DND-41 (cell line): Measurements from ENCODE around the gene CD8B.
"Not testable (repeated sequence)": the region's sequence is repeated elsewhere in the genome, so short reads cannot be mapped to it uniquely, and the experiment has no call there.

ENCODE experiments used
- ATAC-seq: fragments of 200-7000 bp; cut with Tn5 transposase; 3 replicates; pipeline ENCODE4 v1.9.1; 2021; ENCODE audit warnings: low read depth; ENCODE audit not compliant: insufficient read depth
- DNase-seq: peaks from one replicate; pipeline ENCODE4 v3.0.0-alpha.2; 2020
- H2AFZ ChIP-seq: 2 replicates; pipeline ENCODE4 v1.6.0; 2012; ENCODE audit warnings: low read depth, low read length
- H3K27ac ChIP-seq: 2 replicates; pipeline ENCODE4 v1.5.1; 2012; ENCODE audit warnings: low read length, inconsistent platforms
- H3K27me3 ChIP-seq: fragments of 200-600 bp; sonication (generic); 2 replicates; pipeline ENCODE4 v1.6.0; 2012; ENCODE audit warnings: low read length, mild to moderate bottlenecking, inconsistent platforms; ENCODE audit not compliant: insufficient read depth, poor library complexity
- H3K36me3 ChIP-seq: 2 replicates; pipeline ENCODE4 v1.5.1; 2012; ENCODE audit warnings: low read length, inconsistent platforms; ENCODE audit not compliant: insufficient read depth
- H3K4me1 ChIP-seq: 2 replicates; pipeline ENCODE4 v1.5.1; 2012; ENCODE audit warnings: mild to moderate bottlenecking, low read length; ENCODE audit not compliant: insufficient read depth
- H3K4me2 ChIP-seq: 2 replicates; pipeline ENCODE4 v1.6.0; 2012; ENCODE audit warnings: mild to moderate bottlenecking, moderate library complexity, low read length, inconsistent platforms; ENCODE audit not compliant: insufficient read depth
- H3K4me3 ChIP-seq, 2 experiments: fragments of 200-600 bp in 1 of 2; shearing (Covaris generic) in 1 of 2; 2 replicates each; pipeline ENCODE4 v1.5.1; 2012 to 2016; ENCODE audit warnings: inconsistent platforms in 2 of 2, low read length in 2 of 2, mild to moderate bottlenecking in 2 of 2, low read depth in 1 of 2, moderate library complexity in 1 of 2
- H3K79me2 ChIP-seq: 2 replicates; pipeline ENCODE4 v1.6.0; 2012; ENCODE audit warnings: low read length, inconsistent platforms; ENCODE audit not compliant: insufficient read depth
- H3K9ac ChIP-seq: 2 replicates; pipeline ENCODE4 v1.6.0; 2012; ENCODE audit warnings: low read depth, mild to moderate bottlenecking, inconsistent platforms, low read length, moderate library complexity
- H3K9me3 ChIP-seq: 2 replicates; pipeline ENCODE4 v1.5.1; 2012; ENCODE audit warnings: low read length, moderate library complexity, mild to moderate bottlenecking, inconsistent platforms; ENCODE audit not compliant: insufficient read depth, severe bottlenecking
- H4K20me1 ChIP-seq: 2 replicates; pipeline ENCODE4 v1.6.0; 2012; ENCODE audit warnings: low read length; ENCODE audit not compliant: insufficient read depth

The CD8B gene

DNA sequence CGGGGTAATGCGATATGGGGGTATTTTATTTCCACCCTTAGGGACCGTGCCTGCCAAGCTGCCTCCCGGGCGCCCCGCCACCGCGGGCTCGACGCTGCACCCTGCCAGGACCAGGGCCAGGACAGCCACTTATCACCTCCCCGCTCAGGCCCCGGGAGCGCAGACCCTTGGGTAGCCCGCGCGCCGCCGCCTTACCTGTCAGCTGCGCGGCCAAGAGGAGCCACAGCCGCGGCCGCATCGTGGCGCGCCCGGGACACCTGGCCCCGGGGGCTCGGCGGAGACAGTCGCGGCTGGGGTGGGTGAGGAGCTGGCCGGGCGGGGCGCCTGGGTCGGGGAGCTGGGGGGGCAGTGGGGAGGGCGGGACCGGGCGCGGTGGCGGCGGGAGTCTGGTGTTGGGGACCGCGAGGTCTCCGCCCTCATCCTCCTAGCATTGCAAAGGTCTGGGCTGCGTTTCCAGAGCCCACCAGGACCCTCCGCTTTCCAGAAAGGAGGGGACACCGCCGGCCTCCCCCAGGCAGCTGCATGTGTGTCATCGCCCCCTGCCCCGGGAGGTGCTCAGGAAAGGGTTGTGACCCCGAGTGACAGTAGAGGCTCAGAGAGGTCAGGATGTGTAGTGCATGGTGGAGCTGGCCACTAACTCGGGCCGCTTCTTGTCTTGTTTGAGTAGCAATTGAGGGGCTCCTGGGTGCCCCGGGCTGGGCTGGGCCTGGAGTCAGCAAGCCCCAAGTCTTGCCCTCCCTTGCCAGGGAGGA, at the start of gene CD8B:
CD8B (minus strand) TSS at position 259 of the 752 bp plus-strand sequence; CDS start at position 238, 21 bp downstream.
- H3K9ac ChIP-seq, ATAC-seq, H3K79me2 ChIP-seq, H3K27ac ChIP-seq, DNase-seq, H3K4me1 ChIP-seq, H4K20me1 ChIP-seq, H3K9me3 ChIP-seq, H3K36me3 ChIP-seq, H3K4me3 ChIP-seq, H3K27me3 ChIP-seq, H3K4me2 ChIP-seq, H2AFZ ChIP-seq: not testable (repeated sequence)

DNA sequence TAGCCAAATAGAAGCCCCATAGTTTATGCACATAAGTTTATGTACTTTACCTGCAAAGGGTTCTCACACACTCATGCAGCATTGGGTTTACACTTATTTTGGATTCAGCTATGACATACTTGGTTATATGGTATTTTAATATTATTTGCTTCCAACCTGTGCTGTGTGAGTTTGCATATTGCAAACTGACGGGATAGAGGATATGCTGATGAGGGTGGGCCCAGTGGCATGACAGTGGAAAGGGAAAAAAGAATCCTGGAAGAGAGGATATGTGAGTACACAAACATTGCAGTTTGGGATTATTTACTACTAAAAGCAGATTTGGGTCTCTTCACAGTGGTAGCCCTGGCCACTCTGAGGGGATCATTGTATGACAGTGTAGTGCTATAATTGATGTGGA, 44.2 kb upstream of the CD8B start:
- not testable (repeated sequence) for H3K4me1 ChIP-seq, H3K4me2 ChIP-seq, H3K9ac ChIP-seq, H3K27ac ChIP-seq, H2AFZ ChIP-seq, H4K20me1 ChIP-seq, ATAC-seq, H3K4me3 ChIP-seq, H3K9me3 ChIP-seq, H3K36me3 ChIP-seq, H3K27me3 ChIP-seq, DNase-seq, H3K79me2 ChIP-seq

DNA sequence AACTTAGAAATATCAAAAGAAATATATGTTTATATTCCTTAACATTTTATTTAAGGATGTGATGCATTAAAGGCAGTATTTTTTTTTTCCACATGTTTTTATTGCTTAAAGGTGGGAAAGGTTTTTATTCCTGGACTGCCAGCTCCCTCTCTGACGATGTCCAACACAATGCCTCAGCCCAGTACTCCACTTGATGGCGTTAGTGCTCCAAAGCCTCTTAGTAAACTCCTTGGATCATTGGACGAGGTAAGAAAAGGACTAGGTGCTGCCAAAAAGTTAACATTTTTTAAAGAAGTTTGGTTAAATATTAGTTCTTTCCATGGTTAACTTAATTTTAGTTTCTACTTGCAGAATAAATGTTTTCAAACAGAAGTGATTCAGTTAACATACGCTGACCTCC, 39.0 kb upstream of the CD8B start:
- not testable (repeated sequence) for DNase-seq, H3K27ac ChIP-seq, H3K79me2 ChIP-seq, H2AFZ ChIP-seq, H3K9ac ChIP-seq, H3K4me3 ChIP-seq, H4K20me1 ChIP-seq, ATAC-seq, H3K9me3 ChIP-seq, H3K27me3 ChIP-seq, H3K36me3 ChIP-seq, H3K4me2 ChIP-seq, H3K4me1 ChIP-seq

DNA sequence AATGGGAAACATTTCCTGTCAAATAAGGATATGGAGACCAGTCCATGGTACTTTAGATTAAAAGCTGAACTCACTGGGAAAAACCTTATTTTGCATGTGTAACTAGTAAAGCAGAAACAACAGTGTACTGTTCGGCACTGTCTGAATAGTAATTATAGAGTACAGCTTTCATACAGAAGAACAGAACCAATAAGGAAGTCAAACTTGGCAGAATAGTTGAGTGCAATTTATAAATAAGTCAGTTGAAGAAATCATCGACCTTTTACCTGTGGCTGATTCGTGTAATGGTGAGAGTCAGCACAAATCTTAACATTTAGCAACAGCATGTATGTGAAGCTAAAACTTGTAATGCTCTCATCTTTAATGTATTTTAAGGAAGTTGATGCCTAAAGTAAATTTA, 24.3 kb upstream of the CD8B start:
- H3K4me2 ChIP-seq, H3K4me1 ChIP-seq, H2AFZ ChIP-seq, H3K9me3 ChIP-seq, DNase-seq, ATAC-seq, H3K36me3 ChIP-seq, H3K4me3 ChIP-seq, H3K79me2 ChIP-seq, H3K27ac ChIP-seq, H3K27me3 ChIP-seq, H3K9ac ChIP-seq, H4K20me1 ChIP-seq: not testable (repeated sequence)

DNA sequence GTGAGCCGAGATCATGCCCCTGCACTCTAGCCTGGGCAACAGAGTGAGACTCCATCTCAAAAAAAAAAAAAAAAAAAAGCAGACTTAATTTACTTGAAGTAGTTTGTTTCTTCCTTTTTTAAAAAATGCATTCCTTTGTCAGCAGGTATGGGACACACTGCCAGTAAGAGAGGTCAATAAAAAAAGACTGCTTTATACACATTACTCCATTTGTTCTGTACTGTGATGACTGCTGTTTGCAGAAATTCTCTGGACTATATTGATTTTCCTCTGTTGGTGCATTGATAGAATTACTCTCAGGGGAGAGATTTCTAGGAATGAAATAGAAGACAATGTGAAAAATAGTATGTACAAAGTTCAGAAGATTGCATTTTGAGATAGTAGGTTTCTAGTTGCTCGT, 21.2 kb upstream of the CD8B start:
- not testable (repeated sequence) for H3K36me3 ChIP-seq, ATAC-seq, H3K27ac ChIP-seq, H3K9me3 ChIP-seq, H3K4me1 ChIP-seq, H2AFZ ChIP-seq, H3K4me2 ChIP-seq, DNase-seq, H3K27me3 ChIP-seq, H3K4me3 ChIP-seq, H3K9ac ChIP-seq, H4K20me1 ChIP-seq, H3K79me2 ChIP-seq

DNA sequence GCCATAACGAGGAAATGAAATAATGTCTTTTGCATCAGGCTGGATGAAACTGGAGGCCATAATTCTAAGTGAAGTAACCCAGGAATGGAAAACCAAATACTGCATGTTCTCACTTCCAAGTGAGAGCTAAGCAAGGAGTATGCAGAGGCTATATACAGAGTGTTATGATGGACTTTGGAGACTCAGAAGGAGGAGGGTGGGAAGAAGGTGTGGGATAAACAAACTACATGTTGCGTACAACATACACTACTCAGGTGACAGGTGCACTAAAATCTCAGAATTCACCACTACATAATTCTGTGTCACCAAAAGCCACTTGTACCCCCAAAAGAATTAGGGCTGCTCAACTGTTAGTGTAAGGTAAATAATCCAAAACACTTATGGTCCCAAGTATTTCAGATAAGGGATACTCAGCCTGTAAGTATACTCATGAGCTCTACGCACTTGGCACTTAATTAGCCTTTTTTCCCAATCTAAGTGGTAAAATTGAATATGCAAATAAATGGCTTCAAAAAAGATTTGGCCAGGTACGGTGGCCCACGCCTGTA, 20.5 kb upstream of the CD8B start:
- ATAC-seq, H3K27ac ChIP-seq, H3K27me3 ChIP-seq, H3K36me3 ChIP-seq, H3K4me2 ChIP-seq, DNase-seq, H3K79me2 ChIP-seq, H3K9me3 ChIP-seq, H3K4me1 ChIP-seq, H3K9ac ChIP-seq, H3K4me3 ChIP-seq, H4K20me1 ChIP-seq, H2AFZ ChIP-seq: not testable (repeated sequence)

DNA sequence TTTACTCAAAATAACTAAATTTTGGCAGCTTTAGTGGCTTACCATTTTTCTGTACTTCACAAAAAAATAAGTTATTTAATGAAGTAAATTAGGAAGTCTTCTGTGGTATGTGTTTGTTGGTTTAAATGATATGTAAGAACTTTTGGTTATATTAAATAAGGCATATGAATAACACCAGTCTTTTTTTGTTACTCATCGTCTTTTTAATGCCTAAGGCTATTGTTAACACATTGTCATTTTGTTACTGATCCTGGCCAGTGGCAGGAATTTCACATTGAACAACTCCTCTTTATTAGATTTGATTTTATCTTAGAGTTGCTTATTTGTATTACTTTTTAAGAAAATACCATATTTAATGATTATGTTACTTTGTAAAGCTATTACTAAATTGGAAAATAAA, 17.3 kb upstream of the CD8B start:
- H3K9me3 ChIP-seq, H2AFZ ChIP-seq, H3K27me3 ChIP-seq, H3K4me2 ChIP-seq, H3K4me3 ChIP-seq, H3K9ac ChIP-seq, H4K20me1 ChIP-seq, H3K36me3 ChIP-seq, H3K27ac ChIP-seq, ATAC-seq, DNase-seq, H3K4me1 ChIP-seq, H3K79me2 ChIP-seq: not testable (repeated sequence)

DNA sequence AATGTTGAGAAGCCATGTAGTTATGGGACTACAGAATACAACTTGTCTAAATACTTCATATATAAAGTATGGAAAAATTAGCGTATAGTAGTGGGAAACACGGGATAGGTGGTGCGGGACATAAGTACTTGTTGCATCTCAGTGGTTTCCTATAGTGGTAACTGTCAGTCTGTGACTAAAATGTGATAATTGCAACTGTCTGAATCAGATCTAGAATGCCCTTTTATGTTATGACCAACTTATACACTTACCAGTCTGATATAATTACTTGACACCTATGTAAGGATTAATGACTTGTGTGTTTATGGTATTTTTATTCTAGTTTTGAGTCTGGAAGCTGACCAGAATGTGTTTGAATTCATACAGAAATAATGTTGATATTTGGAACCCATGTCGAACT, 9.3 kb upstream of the CD8B start:
- not testable (repeated sequence) for DNase-seq, H3K4me1 ChIP-seq, H3K36me3 ChIP-seq, H4K20me1 ChIP-seq, H3K9me3 ChIP-seq, ATAC-seq, H3K27ac ChIP-seq, H3K4me2 ChIP-seq, H3K27me3 ChIP-seq, H3K9ac ChIP-seq, H2AFZ ChIP-seq, H3K4me3 ChIP-seq, H3K79me2 ChIP-seq
